Peyer's patch (tissue), 4 donors: Measurements from ENCODE around the gene CDH23. TPM values are rescaled to one million over a fixed set of nuclear protein-coding genes. Genes with fewer than 3 reads are reported as not detected.
A peak's percentile ranks its signal among the peaks of the same experiment; 100 is the strongest.

Experiments used
- DNase-seq, 3 donors: peaks; one replicate each; pipeline ENCODE4 v3.0.0-alpha.2; 2017 to 2019
- H3K27ac ChIP-seq, 4 donors: fragments of 200-600 bp; sonication (generic); one replicate each; pipeline ENCODE4 v1.5.1; 2016 to 2019
- H3K27me3 ChIP-seq, 2 donors: fragments of 200-600 bp; sonication (generic); one replicate each; pipeline ENCODE4 v1.5.1; 2019
- H3K36me3 ChIP-seq, 3 donors: fragments of 200-600 bp; sonication (generic); one replicate each; pipeline ENCODE4 v1.5.1; 2016 to 2019
- H3K4me1 ChIP-seq, 4 donors: fragments of 200-600 bp; sonication (generic); one replicate each; pipeline ENCODE4 v1.5.1; 2016 to 2019
- H3K4me3 ChIP-seq, 4 donors: fragments of 200-600 bp; sonication (generic); 1 replicate in 3 of 4; 2 replicates in 1 of 4; pipeline ENCODE4 v1.5.1; 2016 to 2019; ENCODE audit warnings: mild to moderate bottlenecking in 1 of 4
- H3K9me3 ChIP-seq, 4 donors: fragments of 200-600 bp; sonication (generic); one replicate each; pipeline ENCODE4 v1.5.1; 2016 to 2019; ENCODE audit warnings: mild to moderate bottlenecking in 1 of 4
- CTCF ChIP-seq, 6 experiments: fragments of 450-650 bp in 4 of 6; fragments of 200-600 bp in 2 of 6; sonication (generic) in 1 of 6; IDR thresholded peaks; one replicate each; pipeline ENCODE4 v1.5.1; 2017 to 2019; ENCODE audit warnings: antibody characterized with exemption in 6 of 6, mild to moderate bottlenecking in 3 of 6, moderate library complexity in 1 of 6
- POLR2A ChIP-seq, 2 donors: fragments of 450-650 bp; IDR thresholded peaks; one replicate each; pipeline ENCODE4 v1.5.1; 2017; ENCODE audit warnings: antibody characterized with exemption in 2 of 2, mild to moderate bottlenecking in 2 of 2, moderate library complexity in 2 of 2
- total RNA-seq, 4 donors: library from RNA; depleted of rRNA; stranded (reverse); fragments of >200 nt; gene quantifications; one replicate each; pipeline ENCODE4 v1.1.0, GENCODE V29; 2016

The CDH23 gene
- total RNA-seq, 4 donors from 2014 or later, result 3.2 to 9.9 (median 5.4) TPM

- H3K4me3 ChIP-seq, result no peak overlapping the region
- DNase-seq, result no peak
- H3K9me3 ChIP-seq, result no peaks in the 10 kb centered on the region
- no peaks in the 10 kb centered on the region for H3K36me3 ChIP-seq
- TF ChIP-seq POLR2A (IDR thresholded peaks at IDR 0.05) (no peak), CTCF (IDR thresholded peaks at IDR 0.05) (no peak)
- H3K27me3 ChIP-seq, result no peaks in the 10 kb centered on the region
- H3K4me1 ChIP-seq, result no peaks in the 10 kb centered on the region
- no peak overlapping the region for H3K27ac ChIP-seq
Observed at GRCh38 chr10:71509444-71509843, 112.7 kb downstream of the CDH23 start.

GRCh38 chr10:71511206-71511605 is 114.5 kb downstream of the CDH23 start:
- no peak overlapping the region for H3K27ac ChIP-seq
- H3K36me3 ChIP-seq, result no peaks in the 10 kb centered on the region
- TF ChIP-seq POLR2A (IDR thresholded peaks at IDR 0.05) (no peak), CTCF (IDR thresholded peaks at IDR 0.05) (no peak)
- no peaks in the 10 kb centered on the region for H3K27me3 ChIP-seq
- DNase-seq, result no peak
- no peak overlapping the region for H3K4me3 ChIP-seq
- H3K9me3 ChIP-seq, result no peaks in the 10 kb centered on the region
- no peaks in the 10 kb centered on the region for H3K4me1 ChIP-seq

GRCh38 chr10:71512312-71512711 is 115.6 kb downstream of the CDH23 start:
- TF ChIP-seq POLR2A (IDR thresholded peaks at IDR 0.05), result no peak
- no peak for TF ChIP-seq CTCF (IDR thresholded peaks at IDR 0.05)
- Histone ChIP-seq H3K27ac (no peak overlapping the region), H3K27me3 (no peaks in the 10 kb centered on the region), H3K4me1 (no peaks in the 10 kb centered on the region), H3K9me3 (no peaks in the 10 kb centered on the region), H3K36me3 (no peaks in the 10 kb centered on the region), H3K4me3 (no peak overlapping the region)
- peak in 1 of 3 donors; percentile 29 for DNase-seq

- Histone ChIP-seq H3K4me3 (no peak overlapping the region), H3K9me3 (no peaks in the 10 kb centered on the region), H3K4me1 (no peaks in the 10 kb centered on the region), H3K36me3 (no peaks in the 10 kb centered on the region), H3K27me3 (no peaks in the 10 kb centered on the region), H3K27ac (no peak overlapping the region)
- peak in 1 of 3 donors; percentile 43 for DNase-seq
- TF ChIP-seq POLR2A (IDR thresholded peaks at IDR 0.05) (no peak), CTCF (IDR thresholded peaks at IDR 0.05) (no peak)
Observed at GRCh38 chr10:71512761-71513539, 116.2 kb downstream of the CDH23 start.

GRCh38 chr10:71513540-71513853 is 116.8 kb downstream of the CDH23 start:
- Histone ChIP-seq H3K4me3 (no peak overlapping the region), H3K27ac (no peak overlapping the region), H3K4me1 (no peaks in the 10 kb centered on the region), H3K9me3 (no peaks in the 10 kb centered on the region), H3K27me3 (no peaks in the 10 kb centered on the region), H3K36me3 (no peaks in the 10 kb centered on the region)
- no peak for TF ChIP-seq CTCF (IDR thresholded peaks at IDR 0.05)
- TF ChIP-seq POLR2A (IDR thresholded peaks at IDR 0.05), result no peak
- DNase-seq, result no peak
